ENCODE measurements around the gene SMYD4. TPM values are rescaled to one million over a fixed set of nuclear protein-coding genes. Genes with fewer than 3 reads are reported as not detected.
"Not testable (repeated sequence)": the region's sequence is repeated elsewhere in the genome, so short reads cannot be mapped to it uniquely, and the experiment has no call there.

Gene SMYD4
- total and polyA plus RNA-seq, 10 of the 15 experiments (the other 5 are each of a cell fraction or from before 2014, with no cell fraction given), result 2.1 to 18.8 (median 13.7) TPM

DNA sequence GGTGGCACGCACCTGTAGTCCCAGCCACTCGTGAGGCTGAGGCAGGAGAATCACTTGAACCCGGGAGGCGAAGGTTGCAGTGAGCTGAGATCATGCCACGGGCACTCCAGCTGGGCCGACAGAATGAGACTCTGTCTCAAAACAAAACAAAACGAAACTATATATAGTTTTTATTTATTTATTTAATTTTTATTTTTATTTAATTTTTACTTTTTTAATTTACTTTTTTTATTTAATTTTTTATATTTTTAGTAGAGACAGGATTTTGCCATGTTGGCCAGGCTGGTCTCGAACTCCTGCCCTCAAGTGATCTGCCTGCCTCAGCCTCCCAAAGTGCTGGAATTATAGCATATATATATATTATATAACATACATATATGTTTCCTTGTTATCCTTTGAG, 26.8 kb upstream of the SMYD4 start:
- H3K4me3 ChIP-seq; in situ Hi-C loops (cut with MboI); H3K27me3 ChIP-seq (replicated peaks in 1 of 2; ENCODE audit: control insufficient read depth in 2 of 2, insufficient read depth in 2 of 2, low read length in 1 of 2); DNase-seq (ENCODE audit: low read depth, low spot score); RAD21 ChIA-PET (ENCODE audit: unreplicated experiment); H3K4me1 ChIP-seq (ENCODE audit: control insufficient read depth, insufficient read depth, low read length); FAIRE-seq; H3K27ac ChIP-seq (ENCODE audit: control insufficient read depth, insufficient read depth); intact Hi-C loops (cut with micrococcal nuclease; ENCODE audit: unreplicated experiment); ATAC-seq; H3K9ac ChIP-seq (ENCODE audit: control insufficient read depth, insufficient read depth, low read length); H4K20me1 ChIP-seq (ENCODE audit: control insufficient read depth, insufficient read depth); H2AFZ ChIP-seq (ENCODE audit: control insufficient read depth, low read depth, low read length); H3K79me2 ChIP-seq (ENCODE audit: control insufficient read depth, insufficient read depth, low read length); H3K9me3 ChIP-seq (replicated peaks; ENCODE audit: control insufficient read depth, insufficient read depth, low read length); H3K4me2 ChIP-seq (ENCODE audit: control insufficient read depth, insufficient read depth); BruUV-seq (replicated peaks): not testable (repeated sequence)
- peaks cover 7 to 29% of the 10 kb centered on the region in 2 experiments for H3K36me3 ChIP-seq (ENCODE audit: control insufficient read depth in 2 of 2, insufficient read depth in 2 of 2, low read length in 1 of 2)
- WGBS (ENCODE audit: insufficient coverage, insufficient replicate concordance, low lambda C conversion rate, missing lambda C conversion rate), result 98% methylated on average over 8 of the region's 8 CpGs
- ChIA-PET CTCF (interaction anchor here (0.6 to 1.7 kb wide), 3 partner anchors 135 to 139 kb away, joined by 3 to 4 read pairs (median 4); no protein-coding TSS in a partner anchor), SMC1A (ENCODE audit: uncharacterized antibody, unreplicated experiment) (interaction anchor here (0.7 to 1.1 kb wide), 3 partner anchors 135 to 428 kb away, joined by 3 to 5 read pairs (median 3); no protein-coding TSS in a partner anchor), POLR2A (interaction anchor here (0.6 kb wide), 1 partner anchor 631 kb away, joined by 5 read pairs; no protein-coding TSS in a partner anchor)

DNA sequence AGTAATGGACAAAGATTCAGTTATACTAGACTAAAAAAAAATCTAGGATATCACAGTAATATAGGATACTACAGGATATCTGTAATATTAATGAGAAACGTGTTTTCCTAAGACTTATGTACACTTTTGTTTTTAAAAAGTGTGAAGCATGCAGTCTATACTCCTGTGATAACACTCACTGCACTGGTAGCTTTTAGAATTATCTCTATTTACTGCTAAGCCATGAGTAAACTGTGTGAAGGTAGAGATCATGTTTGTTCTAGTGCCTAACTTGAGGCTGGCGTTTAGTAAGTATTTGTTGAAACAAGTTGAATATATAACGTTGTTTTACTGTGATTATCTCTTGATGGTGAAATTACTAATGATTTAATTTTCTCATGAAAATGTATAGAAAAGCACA, 24.0 kb upstream of the SMYD4 start:
- POLR2A ChIA-PET, result interaction anchor here (0.7 kb wide), 1 partner anchor 8 kb away, joined by 3 read pairs; no protein-coding TSS in a partner anchor
- no peaks in the 10 kb centered on the region for H4K20me1 ChIP-seq (ENCODE audit: control insufficient read depth, insufficient read depth)
- intact Hi-C loops (cut with micrococcal nuclease; ENCODE audit: unreplicated experiment), result no loop called here

More for the DNA sequence above, 24.0 kb upstream of the SMYD4 start:
- no peak for TF ChIP-seq HDGF (IDR thresholded peaks at IDR 0.05)
- no peak for TF ChIP-seq NRF1 (conservative IDR thresholded peaks at IDR 0.05; ENCODE audit: low read depth, low read length)
- no peak for TF ChIP-seq CHD2 (IDR thresholded peaks at IDR 0.05; ENCODE audit: borderline replicate concordance, low read depth, low read length)
- no peak for TF ChIP-seq ZNF217 (IDR thresholded peaks at IDR 0.05)
- TF ChIP-seq KDM1A (IDR thresholded peaks at IDR 0.05; ENCODE audit: borderline replicate concordance), result no peak
- TF ChIP-seq, protein P1, sequence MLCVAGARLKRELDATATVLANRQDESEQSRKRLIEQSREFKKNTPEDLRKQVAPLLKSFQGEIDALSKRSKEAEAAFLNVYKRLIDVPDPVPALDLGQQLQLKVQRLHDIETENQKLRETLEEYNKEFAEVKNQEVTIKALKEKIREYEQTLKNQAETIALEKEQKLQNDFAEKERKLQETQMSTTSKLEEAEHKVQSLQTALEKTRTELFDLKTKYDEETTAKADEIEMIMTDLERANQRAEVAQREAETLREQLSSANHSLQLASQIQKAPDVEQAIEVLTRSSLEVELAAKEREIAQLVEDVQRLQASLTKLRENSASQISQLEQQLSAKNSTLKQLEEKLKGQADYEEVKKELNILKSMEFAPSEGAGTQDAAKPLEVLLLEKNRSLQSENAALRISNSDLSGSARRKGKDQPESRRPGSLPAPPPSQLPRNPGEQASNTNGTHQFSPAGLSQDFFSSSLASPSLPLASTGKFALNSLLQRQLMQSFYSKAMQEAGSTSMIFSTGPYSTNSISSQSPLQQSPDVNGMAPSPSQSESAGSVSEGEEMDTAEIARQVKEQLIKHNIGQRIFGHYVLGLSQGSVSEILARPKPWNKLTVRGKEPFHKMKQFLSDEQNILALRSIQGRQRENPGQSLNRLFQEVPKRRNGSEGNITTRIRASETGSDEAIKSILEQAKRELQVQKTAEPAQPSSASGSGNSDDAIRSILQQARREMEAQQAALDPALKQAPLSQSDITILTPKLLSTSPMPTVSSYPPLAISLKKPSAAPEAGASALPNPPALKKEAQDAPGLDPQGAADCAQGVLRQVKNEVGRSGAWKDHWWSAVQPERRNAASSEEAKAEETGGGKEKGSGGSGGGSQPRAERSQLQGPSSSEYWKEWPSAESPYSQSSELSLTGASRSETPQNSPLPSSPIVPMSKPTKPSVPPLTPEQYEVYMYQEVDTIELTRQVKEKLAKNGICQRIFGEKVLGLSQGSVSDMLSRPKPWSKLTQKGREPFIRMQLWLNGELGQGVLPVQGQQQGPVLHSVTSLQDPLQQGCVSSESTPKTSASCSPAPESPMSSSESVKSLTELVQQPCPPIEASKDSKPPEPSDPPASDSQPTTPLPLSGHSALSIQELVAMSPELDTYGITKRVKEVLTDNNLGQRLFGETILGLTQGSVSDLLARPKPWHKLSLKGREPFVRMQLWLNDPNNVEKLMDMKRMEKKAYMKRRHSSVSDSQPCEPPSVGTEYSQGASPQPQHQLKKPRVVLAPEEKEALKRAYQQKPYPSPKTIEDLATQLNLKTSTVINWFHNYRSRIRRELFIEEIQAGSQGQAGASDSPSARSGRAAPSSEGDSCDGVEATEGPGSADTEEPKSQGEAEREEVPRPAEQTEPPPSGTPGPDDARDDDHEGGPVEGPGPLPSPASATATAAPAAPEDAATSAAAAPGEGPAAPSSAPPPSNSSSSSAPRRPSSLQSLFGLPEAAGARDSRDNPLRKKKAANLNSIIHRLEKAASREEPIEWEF (IDR thresholded peaks at IDR 0.05; ENCODE audit: insufficient replicate concordance, low read depth, low read length), result no peak
- TF ChIP-seq, protein P2, sequence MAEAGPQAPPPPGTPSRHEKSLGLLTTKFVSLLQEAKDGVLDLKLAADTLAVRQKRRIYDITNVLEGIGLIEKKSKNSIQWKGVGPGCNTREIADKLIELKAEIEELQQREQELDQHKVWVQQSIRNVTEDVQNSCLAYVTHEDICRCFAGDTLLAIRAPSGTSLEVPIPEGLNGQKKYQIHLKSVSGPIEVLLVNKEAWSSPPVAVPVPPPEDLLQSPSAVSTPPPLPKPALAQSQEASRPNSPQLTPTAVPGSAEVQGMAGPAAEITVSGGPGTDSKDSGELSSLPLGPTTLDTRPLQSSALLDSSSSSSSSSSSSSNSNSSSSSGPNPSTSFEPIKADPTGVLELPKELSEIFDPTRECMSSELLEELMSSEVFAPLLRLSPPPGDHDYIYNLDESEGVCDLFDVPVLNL (IDR thresholded peaks at IDR 0.05; ENCODE audit: low read depth, low read length), result no peak
- no peak for TF ChIP-seq BCL11A (IDR thresholded peaks at IDR 0.05; ENCODE audit: low read depth, low read length)
- no peak for TF ChIP-seq PML (IDR thresholded peaks at IDR 0.05; ENCODE audit: low read length)
- TF ChIP-seq KAT2A (conservative IDR thresholded peaks at IDR 0.05; ENCODE audit: control insufficient read depth, low read depth, low read length), result no peak
- TF ChIP-seq WRNIP1 (IDR thresholded peaks at IDR 0.05; ENCODE audit: borderline replicate concordance, low read depth, low read length), result no peak
- no peak for TF ChIP-seq ATF7 (IDR thresholded peaks at IDR 0.05; ENCODE audit: low read depth)
- WGBS (ENCODE audit: insufficient coverage, insufficient replicate concordance, low lambda C conversion rate, missing lambda C conversion rate), result 82% methylated on average over 3 of the region's 3 CpGs
- Histone ChIP-seq H3K4me3 (no peak overlapping the region), H3K79me2 (ENCODE audit: control insufficient read depth, insufficient read depth, low read length) (no peaks in the 10 kb centered on the region), H3K9ac (ENCODE audit: control insufficient read depth, insufficient read depth, low read length) (no peak overlapping the region), H3K27me3 (replicated peaks in 1 of 2; ENCODE audit: control insufficient read depth in 2 of 2, insufficient read depth in 2 of 2, low read length in 1 of 2) (no peaks in the 10 kb centered on the region), H3K4me1 (ENCODE audit: control insufficient read depth, insufficient read depth, low read length) (no peaks in the 10 kb centered on the region), H3K9me3 (replicated peaks; ENCODE audit: control insufficient read depth, insufficient read depth, low read length) (no peaks in the 10 kb centered on the region), H2AFZ (ENCODE audit: control insufficient read depth, low read depth, low read length) (no peak overlapping the region), H3K4me2 (ENCODE audit: control insufficient read depth, insufficient read depth) (no peak overlapping the region), H3K36me3 (ENCODE audit: control insufficient read depth in 2 of 2, insufficient read depth in 2 of 2, low read length in 1 of 2) (peaks cover 3 to 25% of the 10 kb centered on the region in 2 experiments), H3K27ac (ENCODE audit: control insufficient read depth, insufficient read depth) (no peak overlapping the region)
- no TSS peak for BruUV-seq (replicated peaks)
- FAIRE-seq, result no peak
- ChIA-PET SMC1A (ENCODE audit: uncharacterized antibody, unreplicated experiment) (interaction anchor here (0.7 kb wide), 1 partner anchor 134 kb away, joined by 3 read pairs; no protein-coding TSS in a partner anchor), RAD21 (ENCODE audit: unreplicated experiment) (no interaction called here), CTCF (no interaction called here)
- DNase-seq (ENCODE audit: low read depth, low spot score), result no peak
- in situ Hi-C loops (cut with MboI), result no loop called here
- no peak for ATAC-seq

Data from GM12878 (cell line).